HUDEP-2 (cell line): ENCODE results near the gene MYLK4.

Source experiments
- DNase-seq, 76 experiments: peaks; one replicate each; lab custom pipeline; 2025; ENCODE audit not compliant: unreplicated experiment in 76 of 76; lab: John Stamatoyannopoulos, UW

MYLK4 gene

DNA sequence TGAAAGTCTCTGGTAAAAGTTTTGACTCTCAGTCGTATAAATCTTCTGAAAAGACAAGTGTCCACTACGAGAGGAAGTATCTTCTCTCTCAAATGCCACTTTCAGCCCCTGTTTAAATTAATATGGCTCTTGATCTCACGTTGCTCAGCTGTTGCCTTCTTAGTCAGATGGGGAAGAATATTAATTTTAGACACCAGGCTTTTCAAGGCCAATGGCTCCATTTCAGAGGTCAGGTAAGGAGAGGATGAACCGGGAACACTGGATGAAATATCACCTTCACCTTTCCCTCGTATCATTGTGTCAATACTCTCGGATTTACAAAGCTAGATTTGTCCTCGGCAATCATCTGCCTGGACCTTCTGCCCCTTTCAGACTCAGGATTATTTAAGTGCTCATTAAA, at the start of gene MYLK4:
Gene MYLK4 (minus strand): TSS at position 91 of the 400 bp plus-strand sequence. CDS start 1,628 bp downstream, outside the sequence.
- no peak for DNase-seq

DNA sequence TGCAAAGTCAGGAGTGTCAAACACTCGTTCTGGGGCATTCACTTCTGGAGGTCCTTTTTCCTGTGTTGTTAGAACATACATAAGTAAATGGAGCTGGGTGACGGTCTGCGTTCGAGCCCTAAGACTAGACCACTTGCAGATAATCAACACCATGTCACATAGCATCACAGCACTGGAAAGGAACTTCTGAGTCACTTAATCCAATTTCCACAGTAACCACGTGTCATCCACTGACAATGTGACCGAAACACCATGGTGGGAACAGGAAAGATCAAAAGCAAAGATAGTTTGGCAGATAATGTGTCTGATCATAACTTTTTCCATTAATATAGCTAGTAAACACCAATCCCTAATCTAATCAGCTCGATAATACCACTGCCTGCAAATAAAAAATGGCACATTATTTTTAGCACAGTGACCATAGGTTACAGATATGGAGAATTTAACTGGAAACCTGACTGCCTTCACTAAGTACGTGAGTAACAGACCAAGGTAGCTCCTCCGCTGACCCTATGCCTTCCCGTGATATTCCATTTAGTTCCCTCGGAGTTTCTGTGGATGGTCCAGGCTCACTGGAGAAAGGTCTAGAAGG, 49.3 kb upstream of the MYLK4 start:
- peak in 15 of 76 experiments; percentile 19 to 56 (median 36) for DNase-seq

- no peak for DNase-seq
These were observed 47.9 kb upstream of the MYLK4 start for GRCh38 chr6:2798586-2799134.

DNA sequence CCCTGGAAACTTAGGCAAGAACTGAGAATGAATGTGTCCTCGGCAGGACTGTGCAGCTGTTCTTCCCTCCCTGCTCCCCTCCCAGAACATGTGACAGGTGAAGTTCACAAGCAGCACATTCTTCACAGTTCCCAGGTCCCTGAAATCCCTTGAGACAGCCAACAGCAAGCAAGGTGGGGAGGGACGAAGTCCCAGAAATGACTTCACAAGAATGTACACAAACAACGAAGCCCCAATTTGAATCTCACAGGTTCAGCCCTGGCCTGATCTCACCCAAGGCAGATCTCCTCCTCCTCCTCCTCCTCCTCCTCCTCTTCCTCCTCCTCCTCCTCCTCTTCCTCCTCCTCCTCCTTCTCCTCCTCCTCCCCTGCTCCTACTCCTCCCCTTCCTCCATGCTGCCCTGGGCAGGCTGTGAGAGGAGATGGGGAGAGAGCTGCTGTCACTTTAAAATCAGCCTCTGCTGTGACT, 46.9 kb upstream of the MYLK4 start:
- DNase-seq, result no peak

GRCh38 chr6:2796861-2797260, 46.1 kb upstream of the MYLK4 start:
- no peak for DNase-seq

GRCh38 chr6:2795956-2796355, 45.2 kb upstream of the MYLK4 start:
- no peak for DNase-seq

GRCh38 chr6:2795162-2795561, 44.4 kb upstream of the MYLK4 start:
- no peak for DNase-seq

DNA sequence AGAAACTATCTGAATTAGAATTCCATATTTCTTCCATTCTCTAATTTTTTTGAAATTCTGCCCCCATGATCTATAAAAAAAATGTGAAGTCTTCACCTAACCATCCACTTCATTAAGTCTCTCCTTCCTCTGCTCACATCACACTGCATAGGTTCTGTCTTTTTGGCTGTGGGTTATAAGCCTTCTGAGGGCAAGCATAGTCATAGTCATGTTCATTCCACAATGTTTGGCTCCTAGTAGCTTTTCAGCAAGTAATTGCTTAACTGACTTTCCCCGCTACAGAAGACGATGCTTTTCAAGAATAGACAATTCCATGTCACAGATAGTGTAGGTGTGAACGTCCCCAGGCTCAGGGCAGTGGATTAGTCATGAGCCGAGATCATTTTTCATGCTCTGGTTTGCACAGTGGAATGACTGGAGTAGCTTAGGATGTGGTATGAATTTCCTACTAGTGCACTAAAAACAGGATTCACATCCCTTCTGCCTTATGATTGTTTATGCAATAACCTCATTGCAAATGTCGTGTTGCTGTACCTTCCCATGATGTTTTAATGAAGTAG, 43.5 kb upstream of the MYLK4 start:
- no peak for DNase-seq

DNA sequence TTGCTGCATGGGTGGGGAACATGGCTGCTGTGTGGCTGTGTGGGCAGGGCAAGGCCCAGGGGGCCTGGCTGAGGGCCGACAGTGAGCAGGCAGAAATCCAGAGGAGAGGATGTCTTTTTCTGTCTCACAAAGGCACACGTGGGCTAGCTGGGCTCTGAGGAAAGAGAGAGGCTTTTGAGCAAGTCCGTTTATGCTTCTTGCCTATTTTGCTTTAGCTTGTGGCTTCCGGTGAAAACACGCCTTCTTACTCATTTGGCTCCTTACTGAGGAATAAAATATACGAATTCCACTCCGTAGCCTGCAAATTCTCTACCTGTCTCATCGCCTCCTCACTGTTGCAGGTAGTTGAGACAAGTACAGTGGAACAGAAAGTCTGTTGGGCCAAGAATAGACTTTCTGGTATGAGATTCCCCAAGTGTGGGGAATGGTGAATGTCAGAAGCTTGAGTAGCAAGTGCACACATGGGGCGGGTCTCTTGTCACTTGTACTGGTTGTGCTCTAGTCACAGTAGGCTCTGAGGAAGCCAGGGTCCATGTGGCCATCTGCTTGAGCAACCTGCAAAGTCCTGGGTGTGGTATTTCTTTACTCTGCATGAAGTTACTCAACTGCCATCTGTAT, 42.9 kb upstream of the MYLK4 start:
- DNase-seq, result peak in 1 of 76 experiments; percentile 9

DNA sequence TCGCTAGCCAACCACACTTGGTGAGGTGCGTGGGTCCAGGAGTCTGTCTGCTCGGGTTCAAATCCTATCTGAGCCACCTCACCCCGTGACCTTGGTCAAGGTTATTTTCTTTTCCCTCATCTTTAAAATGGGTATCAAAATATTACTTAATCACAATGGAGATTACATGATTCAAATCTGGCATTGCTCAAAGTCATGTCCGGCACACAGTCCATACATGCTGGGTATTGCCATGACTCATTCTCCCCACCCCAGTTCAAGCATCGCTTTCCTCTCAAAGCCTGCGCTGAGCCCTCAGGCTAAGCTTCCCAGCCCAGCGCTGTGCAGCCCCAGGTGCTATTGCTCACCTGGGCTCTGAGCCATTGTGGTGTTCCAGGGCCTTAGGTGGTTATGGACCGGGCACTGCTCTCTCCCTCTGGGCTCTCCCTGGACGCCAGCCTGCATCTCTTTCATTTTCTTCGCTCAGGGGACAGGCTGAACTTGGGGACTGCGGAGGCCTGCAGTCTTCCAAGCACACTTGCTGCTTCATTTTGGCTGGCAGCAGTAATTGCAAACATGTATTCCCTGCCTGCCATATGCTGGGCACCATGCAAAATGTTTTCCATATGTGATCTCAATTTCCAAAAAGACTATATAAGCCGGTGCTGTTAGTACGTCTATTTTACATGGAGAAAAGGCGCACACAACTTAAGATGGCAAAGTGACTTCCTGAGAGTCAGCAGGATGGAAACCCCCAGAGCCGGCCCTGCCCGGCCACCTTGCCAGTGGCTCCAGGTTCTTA, 41.8 kb upstream of the MYLK4 start:
- DNase-seq, result no peak

- DNase-seq, result no peak
These were observed 40.8 kb upstream of the MYLK4 start for GRCh38 chr6:2791450-2791974.

DNA sequence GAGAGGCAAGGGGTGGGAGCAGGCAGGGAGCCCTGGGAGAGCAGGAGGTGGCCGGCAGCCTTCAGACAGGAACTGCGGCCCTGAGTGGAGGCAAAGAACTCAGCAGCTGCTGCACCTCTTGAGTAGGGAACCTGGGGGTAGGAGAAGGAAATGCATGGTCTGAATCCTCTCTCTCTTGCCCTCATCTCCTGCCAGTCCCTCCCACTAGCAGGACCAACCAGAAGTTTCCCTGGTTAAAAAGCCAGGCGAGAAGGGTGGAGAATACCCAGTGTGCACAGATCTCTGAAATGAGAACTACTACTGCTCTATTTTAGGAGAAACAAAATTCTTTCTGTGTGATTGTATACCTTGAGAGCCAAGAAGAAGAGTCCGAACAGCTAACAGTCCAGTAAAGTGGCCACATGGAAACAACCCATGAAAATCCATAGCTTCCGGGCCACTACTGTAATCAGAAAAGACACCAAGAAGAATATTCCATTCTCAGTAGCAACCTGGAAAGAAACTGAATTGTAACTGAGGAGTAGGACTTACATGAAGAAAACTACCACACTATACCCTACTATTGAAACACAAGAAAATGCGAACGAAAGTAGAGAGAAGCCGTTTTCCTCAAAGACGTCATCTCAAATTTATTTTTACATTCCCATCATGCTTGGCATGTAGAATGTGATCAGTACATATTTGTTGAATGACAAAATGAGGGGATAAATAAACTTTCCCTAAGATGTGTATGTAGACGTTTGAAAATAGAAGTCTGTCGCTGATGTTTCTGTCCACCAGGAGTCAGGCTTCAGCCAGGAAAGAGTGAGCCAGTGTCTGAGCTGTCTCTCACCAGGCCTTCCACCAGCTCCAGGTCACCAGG, 40.1 kb upstream of the MYLK4 start:
- DNase-seq, result peak in 53 of 76 experiments; percentile 12 to 79 (median 46)

- no peak for DNase-seq
These were observed 35.5 kb upstream of the MYLK4 start for GRCh38 chr6:2786269-2786668.

GRCh38 chr6:2784930-2785329, 34.2 kb upstream of the MYLK4 start:
- no peak for DNase-seq

- DNase-seq, result peak in 3 of 76 experiments; percentile 20 to 38 (median 28)
These were observed 33.3 kb upstream of the MYLK4 start for GRCh38 chr6:2784061-2784460.

- DNase-seq, result peak in 67 of 76 experiments; percentile 26 to 90 (median 61)
These were observed 32.7 kb upstream of the MYLK4 start for GRCh38 chr6:2783188-2783963.

- no peak for DNase-seq
These were observed 32.1 kb upstream of the MYLK4 start for GRCh38 chr6:2782825-2783187.

- no peak for DNase-seq
These were observed 31.6 kb upstream of the MYLK4 start for GRCh38 chr6:2782356-2782708.

DNA sequence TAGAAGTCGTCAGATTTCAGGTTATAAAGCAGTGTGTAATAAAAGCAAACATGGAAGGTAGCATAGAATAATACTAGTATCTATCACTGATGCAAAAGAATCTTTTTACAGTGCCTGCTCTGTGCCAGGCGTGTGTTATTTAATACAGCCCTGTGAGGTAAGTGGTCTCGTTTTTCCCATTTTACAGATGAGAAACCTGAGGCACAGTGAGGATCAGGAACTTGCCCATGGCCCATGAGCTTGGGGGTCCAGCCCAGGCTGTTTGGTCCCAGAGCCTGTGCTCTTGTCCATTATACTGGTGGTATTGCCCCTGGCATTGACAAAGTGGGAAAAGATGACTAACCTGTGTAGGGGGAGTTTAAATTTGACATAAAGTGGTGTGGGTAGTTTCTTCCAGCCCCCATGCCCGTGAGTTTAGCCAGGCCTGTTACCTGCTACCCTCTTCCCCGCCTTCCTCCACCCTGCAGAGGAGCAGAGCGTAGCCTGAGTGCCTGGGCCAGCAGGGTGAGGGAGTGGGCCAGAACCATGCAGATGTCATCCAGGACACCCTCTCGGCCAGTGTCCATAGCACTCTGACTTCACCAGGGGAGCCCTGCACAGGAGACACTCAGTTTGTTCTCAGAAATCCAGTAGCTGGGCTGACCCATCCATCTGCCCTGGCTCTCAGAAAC, 31.1 kb upstream of the MYLK4 start:
- DNase-seq, result no peak
